Endothelial cell of umbilical vein (primary cell): ENCODE measurements around the gene TDRKH. TPM values are rescaled to one million over a fixed set of nuclear protein-coding genes. Genes with fewer than 3 reads are reported as not detected.
A peak's percentile ranks its signal among the peaks of the same experiment; 100 is the strongest.

Source experiments
- BruUV-seq: library from RNA; stranded (reverse); fragments of 400-500 nt; replicated peaks from 2 replicates; lab custom pipeline; 2021; lab: Mats Ljungman, UMichigan
- CTCF ChIA-PET: fragments of 300-600, 350-600 bp; sonication (Branson Sonifier 250); formaldehyde crosslinking; loops from one replicate; lab custom pipeline; 2021; ENCODE audit warnings: antibody characterized with exemption, inconsistent platforms; lab: Charles Lee
- POLR2A ChIA-PET: fragments of 300-600, 350-600 bp; sonication (Branson Sonifier 250); formaldehyde crosslinking; loops from one replicate; lab custom pipeline; 2021; ENCODE audit warnings: antibody characterized with exemption, inconsistent platforms; lab: Charles Lee
- DNase-seq: peaks from one replicate; pipeline ENCODE4 v3.0.0-alpha.2; 2011; ENCODE audit warnings: low read depth, low spot score
- FAIRE-seq: peaks from 2 replicates; lab custom pipeline; 2011; peaks lifted over from hg19 to GRCh38; lab: Jason Lieb, UNC
- H2AFZ ChIP-seq: 2 replicates; pipeline ENCODE4 v1.6.0; 2012; ENCODE audit warnings: low read depth, low read length, control low read depth, inconsistent platforms
- H3K27ac ChIP-seq: 2 replicates; pipeline ENCODE4 v1.5.1; 2011; ENCODE audit warnings: low read depth, mild to moderate bottlenecking, control low read depth, low read length, moderate library complexity; ENCODE audit not compliant: insufficient read depth
- H3K27me3 ChIP-seq, 2 experiments: 2 replicates each; pipeline versions ENCODE4 v1.6.0 to v1.6.1; 2011; ENCODE audit warnings: low read length in 2 of 2, mixed read lengths in 1 of 2; ENCODE audit not compliant: control insufficient read depth in 2 of 2, insufficient read depth in 2 of 2
- H3K36me3 ChIP-seq, 2 experiments: 2 replicates in 1 of 2; 3 replicates in 1 of 2; pipeline ENCODE4 v1.5.1; 2011; ENCODE audit warnings: low read length in 2 of 2, mild to moderate bottlenecking in 1 of 2, moderate library complexity in 1 of 2; ENCODE audit not compliant: control insufficient read depth in 2 of 2, insufficient read depth in 2 of 2; ENCODE audit errors: extremely low read depth in 1 of 2
- H3K4me1 ChIP-seq: 3 replicates; pipeline ENCODE4 v1.5.1; 2011; ENCODE audit warnings: mild to moderate bottlenecking, low read length; ENCODE audit not compliant: control insufficient read depth, insufficient read depth; ENCODE audit errors: extremely low read depth
- H3K4me2 ChIP-seq: 2 replicates; pipeline ENCODE4 v1.6.1; 2011; ENCODE audit warnings: low read length, control low read depth, mixed read lengths; ENCODE audit not compliant: insufficient read depth
- H3K4me3 ChIP-seq, 3 experiments: fragments of 200-600 bp in 1 of 3; sonication (generic), shearing (Covaris generic) in 1 of 3; replicated peaks in 1 of 3; 2 replicates each; pipeline ENCODE4 v1.5.1; 2011 to 2016; ENCODE audit warnings: control low read depth in 3 of 3, low read length in 3 of 3, mild to moderate bottlenecking in 2 of 3, inconsistent platforms in 1 of 3, low read depth in 1 of 3, moderate library complexity in 1 of 3; ENCODE audit not compliant: insufficient read depth in 1 of 3
- H3K79me2 ChIP-seq: 2 replicates; pipeline ENCODE4 v1.6.0; 2012; ENCODE audit warnings: low read length, inconsistent platforms; ENCODE audit not compliant: control insufficient read depth, insufficient read depth
- H3K9ac ChIP-seq: replicated peaks from 2 replicates; pipeline ENCODE3; 2011; ENCODE audit warnings: low read length, control low read depth; ENCODE audit not compliant: insufficient read depth; ENCODE audit errors: extremely low read depth
- H3K9me1 ChIP-seq: replicated peaks from 3 replicates; pipeline ENCODE4 v1.6.0; 2011; ENCODE audit warnings: mild to moderate bottlenecking, low read length; ENCODE audit not compliant: control insufficient read depth, insufficient read depth; ENCODE audit errors: extremely low read depth
- H3K9me3 ChIP-seq: replicated peaks from 2 replicates; pipeline ENCODE4 v1.5.1; 2012; ENCODE audit warnings: low read length, inconsistent platforms; ENCODE audit not compliant: control insufficient read depth, insufficient read depth
- H4K20me1 ChIP-seq: replicated peaks from 2 replicates; pipeline ENCODE3; 2011; ENCODE audit warnings: mild to moderate bottlenecking, low read length; ENCODE audit not compliant: control insufficient read depth, insufficient read depth; ENCODE audit errors: extremely low read depth
- CTCF ChIP-seq, 2 donors: IDR thresholded peaks; 1 replicate in 1 of 2; 2 replicates in 1 of 2; pipeline ENCODE4 v1.5.1; 2011; ENCODE audit warnings: low read length in 2 of 2, mild to moderate bottlenecking in 2 of 2, moderate library complexity in 2 of 2, control low read depth in 1 of 2, inconsistent platforms in 1 of 2, low read depth in 1 of 2; ENCODE audit not compliant: insufficient read depth in 1 of 2; ENCODE audit errors: extremely low read depth in 1 of 2
- EZH2 ChIP-seq: IDR thresholded peaks from 2 replicates; pipeline ENCODE4 v1.6.1; 2012; ENCODE audit warnings: borderline replicate concordance, low read depth, mild to moderate bottlenecking, moderate library complexity, low read length, inconsistent platforms; ENCODE audit not compliant: severe bottlenecking
- FOS ChIP-seq: IDR thresholded peaks from 2 replicates; pipeline ENCODE4 v1.6.1; 2011; ENCODE audit warnings: mild to moderate bottlenecking, low read length, moderate library complexity, borderline replicate concordance; ENCODE audit not compliant: insufficient read depth
- JUN ChIP-seq: IDR thresholded peaks from 2 replicates; pipeline ENCODE4 v1.6.1; 2011; ENCODE audit warnings: borderline replicate concordance, low read depth; ENCODE audit not compliant: insufficient read length, insufficient read depth
- MYC ChIP-seq: IDR thresholded peaks from one replicate; pipeline ENCODE4 v1.6.1; 2011; ENCODE audit warnings: mild to moderate bottlenecking, low read depth, low read length
- POLR2A ChIP-seq: IDR thresholded peaks from 2 replicates; pipeline ENCODE4 v1.6.1; 2012; ENCODE audit warnings: low read depth, mild to moderate bottlenecking, control low read depth, low read length
- POLR2AphosphoS5 ChIP-seq: IDR thresholded peaks from 2 replicates; pipeline ENCODE4 v1.6.1; 2012; ENCODE audit warnings: low read depth, mild to moderate bottlenecking, control low read depth, low read length, moderate library complexity; ENCODE audit not compliant: insufficient read depth
- dilution Hi-C: fragments of 300-500 bp; cut with MboI; formaldehyde crosslinking; loops from one replicate; pipeline ENCODE4 v1.15.0; 2019; ENCODE audit warnings: low sequenced_read_pairs; ENCODE audit not compliant: extremely low pct_ligation_motif_present
- intact Hi-C: fragments of 100-400 bp; cut with micrococcal nuclease; formaldehyde crosslinking; loops from one replicate; pipeline ENCODE4 v1.10.0; 2022
- polyA plus RNA-seq, 4 experiments: library from polyadenylated mRNA; depleted of rRNA in 3 of 4; stranded (reverse) in 3 of 4; unstranded in 1 of 4; fragments of >200 nt; gene quantifications; 2 replicates each; pipeline versions ENCODE4 v1.2.1 to v1.2.3, GENCODE V29; 2011 to 2012; ENCODE audit warnings: missing spikeins in 1 of 4
- total RNA-seq: library from RNA; stranded (reverse); gene quantifications from 2 replicates; pipeline ENCODE4 v1.2.3, GENCODE V29; 2021
- TF ChIP-seq, protein P1 (sequence below): IDR thresholded peaks from 2 replicates; pipeline ENCODE4 v1.6.1; 2011; ENCODE audit not compliant: insufficient read depth, insufficient read length

TDRKH gene
- total and polyA plus RNA-seq, 2 donors (not counting 3 experiments of a cell fraction or from before 2014, with no cell fraction given), result 3.9 to 9.6 TPM

DNA sequence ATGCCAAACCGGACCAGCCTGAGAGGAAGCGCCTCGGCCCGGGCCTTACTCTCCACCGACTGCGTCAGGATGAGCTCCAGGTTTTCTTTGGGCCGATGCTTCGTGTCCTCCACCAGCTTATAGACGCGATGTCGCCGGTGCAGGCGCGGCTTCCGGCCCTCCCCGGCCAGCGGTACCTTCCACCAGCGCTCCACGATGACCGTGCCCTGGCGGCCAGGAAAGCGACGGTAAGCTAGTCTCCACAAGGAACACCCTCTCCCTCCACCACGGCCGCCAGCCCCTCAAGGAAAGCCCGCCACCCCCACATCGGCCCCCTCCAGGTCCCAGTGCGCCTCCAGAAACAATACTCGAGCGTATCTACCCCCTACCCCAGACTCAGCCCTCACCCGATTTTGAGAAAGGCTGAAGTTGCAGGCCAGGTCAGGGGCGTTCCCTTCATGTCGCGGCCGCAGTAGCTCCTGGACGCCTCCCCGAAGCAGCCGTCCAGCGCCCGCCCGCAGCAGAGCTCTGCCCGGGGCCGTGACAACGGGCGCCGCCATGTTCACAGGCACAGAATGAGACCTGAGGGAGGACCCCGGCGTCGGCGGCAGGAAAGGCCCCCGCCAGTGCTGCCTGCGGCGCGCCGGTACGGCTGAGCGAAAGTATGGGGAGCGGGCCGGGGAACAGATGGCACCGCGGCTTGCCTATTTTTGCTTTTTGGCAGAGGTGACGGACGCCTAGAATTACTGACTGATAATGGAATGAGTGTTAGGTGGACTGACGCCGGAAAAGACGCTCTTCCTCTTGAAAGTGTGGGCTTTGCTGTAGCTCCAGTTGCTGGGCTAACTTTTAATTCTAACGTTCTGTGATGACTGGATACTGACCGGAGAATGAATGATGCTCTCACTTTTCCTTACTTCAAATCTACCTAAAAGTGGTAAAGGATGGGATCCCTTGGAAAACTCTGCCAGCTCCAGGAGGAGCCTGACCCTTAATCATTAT, 27.1 kb downstream of the TDRKH start, which contains the start of gene MRPL9:
TSS of gene MRPL9 (minus strand) at position 556 of the 981 bp plus-strand sequence. CDS start at position 539, 17 bp downstream.
- peak; percentile 80 for FAIRE-seq
- POLR2A ChIA-PET, result interaction anchor here (0.6 to 1.3 kb wide), 3 partner anchors 27 to 439 kb away, joined by 3 to 4 read pairs (median 4); partner anchors contain the start of gene TDRKH
- Histone ChIP-seq H3K4me3 (peak within 1 kb of the TSS; percentile 86 to 97 (median 88)), H3K9ac (peak within 1 kb of the TSS; percentile 96), H3K9me3 (no peaks in the 10 kb centered on the region), H3K27me3 (no peaks in the 10 kb centered on the region), H3K9me1 (no peaks in the 10 kb centered on the region), H3K27ac (peak within 1 kb of the TSS; percentile 91), H2AFZ (peak within 1 kb of the TSS; percentile 99), H3K36me3 (peaks cover 4 to 17% of the 10 kb centered on the region in 2 experiments), H3K4me2 (peak within 1 kb of the TSS; percentile 99), H3K4me1 (peaks cover 16% of the 10 kb centered on the region), H4K20me1 (no peaks in the 10 kb centered on the region), H3K79me2 (peaks cover 7% of the 10 kb centered on the region)
- TF ChIP-seq FOS (no peak), MYC (peak; percentile 81), JUN (no peak), CTCF (IDR thresholded peaks at IDR 0.05; ENCODE audit: extremely low read depth in 1 of 2, insufficient read depth in 1 of 2, low read depth in 1 of 2, low read length in 2 of 2) (no peak), POLR2A (peak; percentile 56), EZH2 (no peak), POLR2AphosphoS5 (peak; percentile 93)
- TF ChIP-seq, protein P1, sequence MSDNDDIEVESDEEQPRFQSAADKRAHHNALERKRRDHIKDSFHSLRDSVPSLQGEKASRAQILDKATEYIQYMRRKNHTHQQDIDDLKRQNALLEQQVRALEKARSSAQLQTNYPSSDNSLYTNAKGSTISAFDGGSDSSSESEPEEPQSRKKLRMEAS, result peak; percentile 58
- intact Hi-C loops, result loop anchor here (1.0 kb wide), 1 partner anchor 27 kb away; the partner anchor contains the start of gene TDRKH
- dilution Hi-C loops, result no loop called here
- peak; percentile 81 for DNase-seq
- CTCF ChIA-PET, result interaction anchor here (0.8 to 1.8 kb wide), 8 partner anchors 9 to 462 kb away, joined by 3 to 7 read pairs (median 3); no protein-coding TSS in a partner anchor
- BruUV-seq, result TSS peak; percentile 93
